ENCODE measurements around the gene CFHR3. TPM values are rescaled to one million over a fixed set of nuclear protein-coding genes. Genes with fewer than 3 reads are reported as not detected.

CFHR3 gene
- total RNA-seq, 1 experiment from 2014 or later, result not detected

Other genes starting within 250 kb of the CFHR3 start
- not detected for gene KCNT2, start 166.4 kb upstream of the CFHR3 start, total RNA-seq (2021; ENCODE audit: unreplicated experiment)
- gene CFH, start 122.8 kb upstream of the CFHR3 start, total RNA-seq (2021; ENCODE audit: unreplicated experiment), result 0.57 TPM
- 0.34 TPM for gene CFHR1, start 44.9 kb downstream of the CFHR3 start, total RNA-seq (2021; ENCODE audit: unreplicated experiment)
- not detected for gene CFHR4, start 113.2 kb downstream of the CFHR3 start, total RNA-seq (2021; ENCODE audit: unreplicated experiment)
- gene CFHR2, start 168.9 kb downstream of the CFHR3 start, total RNA-seq (2021; ENCODE audit: unreplicated experiment), result not detected
- gene CFHR5, start 202.7 kb downstream of the CFHR3 start, total RNA-seq (2021; ENCODE audit: unreplicated experiment), result not detected